ENCODE results near the gene RAB11FIP4.
A peak's percentile ranks its signal among the peaks of the same experiment; 100 is the strongest.

RAB11FIP4 gene

DNA sequence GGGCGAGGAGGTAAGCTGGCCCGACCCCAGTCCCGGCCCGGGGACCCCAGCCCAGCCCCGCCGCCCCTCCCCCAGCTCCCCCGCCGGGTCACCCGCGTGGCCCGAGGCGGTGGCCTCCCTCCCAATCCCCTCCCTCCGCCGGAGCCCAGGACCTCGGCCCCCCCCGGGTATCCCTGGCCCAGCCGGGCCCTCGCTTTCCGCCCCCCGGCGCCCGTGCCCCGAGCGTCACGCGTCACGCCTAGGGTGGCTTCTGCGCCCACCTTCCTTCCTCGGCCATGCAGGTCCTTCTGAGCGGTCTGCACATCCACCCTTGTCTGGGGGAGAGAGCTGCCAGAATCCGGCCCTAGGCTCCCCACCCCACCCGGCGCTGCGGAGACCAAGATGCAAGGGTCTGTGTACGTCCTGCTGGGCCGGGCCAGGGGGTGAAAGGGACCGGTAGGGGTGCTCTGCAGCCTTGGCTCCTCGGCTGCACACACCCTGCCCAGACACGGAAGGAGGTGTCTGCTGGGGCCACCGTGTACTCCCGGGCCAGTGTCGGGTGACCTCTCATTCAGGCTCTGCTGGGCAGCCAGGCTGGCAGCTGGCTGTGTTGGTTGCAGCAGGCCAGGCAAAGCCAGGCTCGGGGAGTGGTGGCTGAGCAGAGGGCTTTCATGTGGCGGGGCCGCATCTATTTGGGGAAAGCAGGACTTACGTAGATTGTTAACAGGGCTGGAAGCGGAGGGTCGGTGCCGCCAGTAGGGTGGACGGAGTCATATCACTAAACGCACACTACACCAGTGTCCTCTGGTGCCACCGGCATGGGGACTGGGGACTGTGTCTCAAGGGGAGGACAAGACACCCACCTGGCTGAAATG, 754 bp downstream of the RAB11FIP4 start:
- H3K4me3 ChIP-seq (replicated peaks; ENCODE audit: low read depth, low read length) = no peak overlapping the region
- no peak for DNase-seq (ENCODE audit: low read depth)
- TF ChIP-seq, protein P1, sequence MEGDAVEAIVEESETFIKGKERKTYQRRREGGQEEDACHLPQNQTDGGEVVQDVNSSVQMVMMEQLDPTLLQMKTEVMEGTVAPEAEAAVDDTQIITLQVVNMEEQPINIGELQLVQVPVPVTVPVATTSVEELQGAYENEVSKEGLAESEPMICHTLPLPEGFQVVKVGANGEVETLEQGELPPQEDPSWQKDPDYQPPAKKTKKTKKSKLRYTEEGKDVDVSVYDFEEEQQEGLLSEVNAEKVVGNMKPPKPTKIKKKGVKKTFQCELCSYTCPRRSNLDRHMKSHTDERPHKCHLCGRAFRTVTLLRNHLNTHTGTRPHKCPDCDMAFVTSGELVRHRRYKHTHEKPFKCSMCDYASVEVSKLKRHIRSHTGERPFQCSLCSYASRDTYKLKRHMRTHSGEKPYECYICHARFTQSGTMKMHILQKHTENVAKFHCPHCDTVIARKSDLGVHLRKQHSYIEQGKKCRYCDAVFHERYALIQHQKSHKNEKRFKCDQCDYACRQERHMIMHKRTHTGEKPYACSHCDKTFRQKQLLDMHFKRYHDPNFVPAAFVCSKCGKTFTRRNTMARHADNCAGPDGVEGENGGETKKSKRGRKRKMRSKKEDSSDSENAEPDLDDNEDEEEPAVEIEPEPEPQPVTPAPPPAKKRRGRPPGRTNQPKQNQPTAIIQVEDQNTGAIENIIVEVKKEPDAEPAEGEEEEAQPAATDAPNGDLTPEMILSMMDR (IDR thresholded peaks at IDR 0.05; ENCODE audit: low read length, missing control alignments) = no peak

- DNase-seq (ENCODE audit: low read depth) = no peak
- TF ChIP-seq, protein P1 (IDR thresholded peaks at IDR 0.05; ENCODE audit: low read length, missing control alignments) = no peak
These were observed 1.6 kb downstream of the RAB11FIP4 start for GRCh38 chr17:31392856-31393748.

GRCh38 chr17:31393749-31394146, 2.3 kb downstream of the RAB11FIP4 start:
- TF ChIP-seq, protein P1 (IDR thresholded peaks at IDR 0.05; ENCODE audit: low read length, missing control alignments) = no peak
- no peak overlapping the region for H3K4me3 ChIP-seq (replicated peaks; ENCODE audit: low read depth, low read length)
- no peak for DNase-seq (ENCODE audit: low read depth)

More at GRCh38 chr17:31392856-31393748, 1.6 kb downstream of the RAB11FIP4 start:
- H3K4me3 ChIP-seq (replicated peaks; ENCODE audit: low read depth, low read length) = no peak overlapping the region

DNA sequence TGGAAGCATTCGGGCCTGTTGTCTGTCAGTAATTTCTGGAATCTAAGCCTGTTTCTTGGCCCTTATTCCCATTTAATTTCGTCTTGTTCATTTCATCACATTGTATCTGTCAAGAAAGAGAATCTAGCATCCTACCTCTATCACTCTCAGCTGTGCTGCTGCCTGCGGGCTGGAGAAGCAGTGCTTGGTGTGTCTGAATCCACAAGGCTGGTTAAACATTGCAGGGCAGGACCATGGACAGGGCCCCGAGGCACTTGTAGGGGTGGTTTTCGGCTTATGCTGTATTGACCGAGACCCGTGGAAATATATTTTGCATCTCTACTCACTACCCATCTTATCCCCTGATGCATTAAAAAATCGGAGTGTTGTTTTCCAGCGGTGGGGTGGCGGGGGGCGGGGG, 3.1 kb downstream of the RAB11FIP4 start:
- DNase-seq (ENCODE audit: low read depth) = peak; percentile 86
- H3K4me3 ChIP-seq (replicated peaks; ENCODE audit: low read depth, low read length) = no peak overlapping the region
- TF ChIP-seq, protein P1 (IDR thresholded peaks at IDR 0.05; ENCODE audit: low read length, missing control alignments) = no peak

- TF ChIP-seq, protein P1 (IDR thresholded peaks at IDR 0.05; ENCODE audit: low read length, missing control alignments) = no peak
- no peak for DNase-seq (ENCODE audit: low read depth)
- H3K4me3 ChIP-seq (replicated peaks; ENCODE audit: low read depth, low read length) = no peak overlapping the region
These were observed 5.9 kb downstream of the RAB11FIP4 start for GRCh38 chr17:31397256-31397939.

DNA sequence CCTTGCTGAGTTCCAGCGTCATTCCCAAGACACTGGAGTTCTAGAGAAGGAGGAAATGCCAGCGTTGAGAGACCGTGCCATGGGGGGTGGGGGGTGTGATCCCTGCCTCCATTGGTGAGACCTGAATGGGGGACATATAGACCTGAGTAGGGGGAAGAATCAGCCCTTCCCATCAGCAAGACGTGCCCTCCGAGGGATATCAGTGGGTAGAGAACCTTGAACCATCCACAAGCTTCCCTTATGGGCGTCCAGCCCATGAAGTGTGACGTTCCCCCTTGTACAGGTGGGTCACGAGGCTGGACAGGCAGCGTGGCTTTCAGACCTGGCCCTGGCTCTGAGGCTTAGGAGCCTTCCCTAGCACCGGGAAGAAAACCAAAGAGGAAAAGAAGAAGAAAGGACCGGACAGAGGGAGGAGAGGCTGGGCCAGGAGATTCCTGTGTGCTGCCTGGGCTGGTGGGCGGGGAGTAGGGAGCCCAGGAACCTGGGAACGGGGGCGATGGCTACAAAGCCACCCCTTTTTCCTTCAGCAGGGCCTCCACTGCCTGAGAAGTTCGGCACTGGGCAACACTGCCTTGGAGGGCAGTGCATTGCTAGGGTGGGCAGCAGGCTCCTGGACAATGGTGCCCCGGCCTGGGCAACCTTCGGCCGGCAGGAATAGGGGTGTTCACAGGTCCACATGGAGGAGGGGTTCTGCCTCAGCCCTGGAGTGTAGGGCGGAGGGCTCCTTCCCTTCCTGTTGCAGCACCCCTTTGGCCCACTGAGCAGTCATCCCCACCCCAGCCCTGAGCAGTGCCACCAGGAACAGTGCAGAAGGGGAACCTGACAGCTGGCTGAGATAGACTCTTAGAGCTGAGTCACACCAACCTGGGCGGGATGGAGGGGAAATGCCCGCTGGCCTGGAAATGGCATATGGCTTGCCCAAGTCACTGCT, 7.2 kb downstream of the RAB11FIP4 start:
- TF ChIP-seq, protein P1 (IDR thresholded peaks at IDR 0.05; ENCODE audit: low read length, missing control alignments) = no peak
- no peak for DNase-seq (ENCODE audit: low read depth)
- H3K4me3 ChIP-seq (replicated peaks; ENCODE audit: low read depth, low read length) = no peak overlapping the region

Measured in fibroblast of pulmonary artery (primary cell).